MM.1S (cell line): ENCODE results near the gene SYAP1.

Experiments used
- CTCF ChIP-seq: fragments of 300-600 bp; sonication (generic); IDR thresholded peaks from 2 replicates; pipeline ENCODE4 v1.5.1; 2016; ENCODE audit warnings: antibody characterized with exemption, low read length, mixed read lengths
- EZH2 ChIP-seq: fragments of 300-600 bp; sonication (generic); optimal IDR thresholded peaks from 2 replicates; pipeline ENCODE3; 2017; ENCODE audit warnings: low read depth, mild to moderate bottlenecking, antibody characterized with exemption, low read length, mixed read lengths
- EZH2phosphoT487 ChIP-seq: fragments of 300-600 bp; sonication (generic); IDR thresholded peaks from 2 replicates; pipeline ENCODE4 v1.6.1; 2018; ENCODE audit warnings: antibody characterized with exemption, low read length

DNA sequence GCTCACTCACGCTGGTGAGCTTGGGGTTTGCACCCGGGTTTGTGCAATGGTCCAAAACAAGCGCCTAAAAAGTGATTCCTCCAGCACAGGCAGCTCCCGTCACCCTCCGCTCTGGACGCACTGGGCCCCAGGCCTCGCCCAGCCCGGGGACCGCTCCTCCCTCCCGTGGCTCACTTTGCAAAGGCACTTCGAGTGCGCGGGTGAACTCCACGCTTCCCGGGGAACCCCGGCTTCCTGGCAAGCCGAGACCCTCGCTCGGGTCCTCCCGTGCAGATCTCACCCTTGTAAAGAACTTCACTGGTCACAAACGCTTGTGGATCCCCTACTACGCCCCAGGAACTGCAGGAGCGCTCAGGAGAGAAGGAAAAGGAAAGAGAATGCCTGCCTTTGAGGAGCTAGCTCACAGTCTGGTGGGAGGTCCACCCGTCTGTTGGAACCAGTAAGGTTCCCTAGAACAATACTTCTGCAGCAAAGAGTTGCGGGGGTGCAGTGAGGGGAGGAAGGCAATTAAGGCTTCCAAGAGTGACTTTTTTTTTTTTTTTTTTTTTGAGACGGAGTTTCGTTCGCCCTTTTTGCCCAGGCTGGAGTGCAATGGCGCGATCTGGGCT lies 6.8 kb upstream of the SYAP1 start, which contains the start of gene CTPS2:
- TF ChIP-seq CTCF, result no peak
- no peak for TF ChIP-seq EZH2phosphoT487
- TF ChIP-seq EZH2, result no peak
